Fibroblast of skin of abdomen (primary cell): ENCODE measurements around the gene MTFR2.

Experiments
- DNase-seq: peaks from one replicate; pipeline ENCODE4 v3.0.0-alpha.2; 2013

Gene MTFR2

GRCh38 chr6:136184738-136185137, 65.4 kb downstream of the MTFR2 start:
- no peak for DNase-seq

GRCh38 chr6:136181861-136182260, 68.2 kb downstream of the MTFR2 start:
- DNase-seq: no peak

- no peak for DNase-seq
These were observed 68.6 kb downstream of the MTFR2 start for GRCh38 chr6:136181512-136181833.
